ENCODE measurements around the gene MRGPRD.
"Not testable (repeated sequence)": the region's sequence is repeated elsewhere in the genome, so short reads cannot be mapped to it uniquely, and the experiment has no call there.

The MRGPRD gene

GRCh38 chr11:69007975-69008381 is 27.2 kb upstream of the MRGPRD start:
- H3K27ac ChIP-seq = no peak overlapping the region
- DNase-seq (ENCODE audit: low read depth, low spot score) = no peak

GRCh38 chr11:69006816-69007215 is 26.0 kb upstream of the MRGPRD start:
- no peak for DNase-seq (ENCODE audit: low read depth, low spot score)
- no peak overlapping the region for H3K27ac ChIP-seq

GRCh38 chr11:69005631-69006368 is 25.0 kb upstream of the MRGPRD start:
- DNase-seq (ENCODE audit: low read depth, low spot score) = no peak
- H3K27ac ChIP-seq = no peak overlapping the region

GRCh38 chr11:69005183-69005630 is 24.4 kb upstream of the MRGPRD start:
- H3K27ac ChIP-seq = no peak overlapping the region
- DNase-seq (ENCODE audit: low read depth, low spot score) = no peak

GRCh38 chr11:69004411-69005182 is 23.8 kb upstream of the MRGPRD start:
- no peak for DNase-seq (ENCODE audit: low read depth, low spot score)
- H3K27ac ChIP-seq = no peak overlapping the region

GRCh38 chr11:69003866-69004367 is 23.1 kb upstream of the MRGPRD start:
- no peak overlapping the region for H3K27ac ChIP-seq
- DNase-seq (ENCODE audit: low read depth, low spot score) = no peak

- H3K27ac ChIP-seq = no peak overlapping the region
- DNase-seq (ENCODE audit: low read depth, low spot score) = no peak
These were observed 22.6 kb upstream of the MRGPRD start for GRCh38 chr11:69003301-69003865.

DNA sequence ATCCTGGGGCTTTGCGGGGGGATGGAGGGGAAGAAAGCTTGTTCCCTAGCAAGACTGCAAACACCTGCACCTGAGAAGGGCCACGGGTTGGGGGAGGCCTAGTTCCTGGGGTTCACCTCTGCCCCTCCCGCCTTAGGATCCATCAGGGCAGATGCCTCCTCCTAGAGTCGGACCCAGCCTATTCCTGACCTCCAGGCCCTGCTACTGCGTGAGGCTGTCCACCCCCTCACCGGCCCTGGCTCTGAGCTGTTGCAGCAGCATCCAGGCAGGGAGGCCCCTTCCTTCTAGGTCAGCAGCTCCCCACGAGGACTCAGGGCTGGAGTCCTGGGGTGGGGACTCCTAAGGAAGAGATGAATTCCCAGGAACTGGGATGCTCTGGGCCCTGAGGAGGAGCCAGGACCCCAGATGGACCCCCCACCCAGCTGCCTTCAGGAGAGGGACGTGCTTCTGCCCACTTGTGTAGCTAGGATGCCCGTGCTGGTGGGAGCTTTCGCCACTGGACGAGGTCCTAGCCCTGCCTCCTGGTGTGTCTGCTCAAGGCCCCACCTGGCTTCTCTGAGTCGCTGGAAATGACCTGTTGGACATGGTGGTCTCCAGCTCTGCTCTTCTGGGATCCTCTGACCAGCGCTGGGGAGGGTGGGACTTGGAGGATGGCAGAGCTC is 21.9 kb upstream of the MRGPRD start:
- H3K27ac ChIP-seq = no peak overlapping the region
- no peak for DNase-seq (ENCODE audit: low read depth, low spot score)

DNA sequence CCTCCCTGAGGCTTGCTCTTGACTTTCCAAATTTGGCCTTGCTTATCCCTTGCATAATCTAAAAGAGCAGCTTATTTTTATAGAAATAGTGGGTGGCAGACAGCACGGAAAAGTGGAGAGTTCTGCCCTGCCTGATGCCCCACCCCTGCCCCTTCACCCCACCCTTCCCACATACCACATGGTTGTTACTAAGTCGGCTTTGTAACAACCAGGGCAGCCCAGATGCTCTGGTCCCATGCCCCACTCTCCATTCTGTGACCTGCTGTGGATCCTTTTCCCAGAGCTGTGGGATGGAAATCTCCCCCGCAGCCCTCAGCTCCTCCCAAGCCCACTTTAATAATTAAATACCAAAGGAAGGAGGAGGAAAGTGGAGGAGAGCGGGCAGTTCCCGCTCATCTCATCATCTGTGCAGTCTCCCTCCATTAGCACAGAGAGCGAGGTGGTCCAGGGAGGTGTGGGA is 21.4 kb upstream of the MRGPRD start:
- no peak for DNase-seq (ENCODE audit: low read depth, low spot score)
- H3K27ac ChIP-seq = no peak overlapping the region

DNA sequence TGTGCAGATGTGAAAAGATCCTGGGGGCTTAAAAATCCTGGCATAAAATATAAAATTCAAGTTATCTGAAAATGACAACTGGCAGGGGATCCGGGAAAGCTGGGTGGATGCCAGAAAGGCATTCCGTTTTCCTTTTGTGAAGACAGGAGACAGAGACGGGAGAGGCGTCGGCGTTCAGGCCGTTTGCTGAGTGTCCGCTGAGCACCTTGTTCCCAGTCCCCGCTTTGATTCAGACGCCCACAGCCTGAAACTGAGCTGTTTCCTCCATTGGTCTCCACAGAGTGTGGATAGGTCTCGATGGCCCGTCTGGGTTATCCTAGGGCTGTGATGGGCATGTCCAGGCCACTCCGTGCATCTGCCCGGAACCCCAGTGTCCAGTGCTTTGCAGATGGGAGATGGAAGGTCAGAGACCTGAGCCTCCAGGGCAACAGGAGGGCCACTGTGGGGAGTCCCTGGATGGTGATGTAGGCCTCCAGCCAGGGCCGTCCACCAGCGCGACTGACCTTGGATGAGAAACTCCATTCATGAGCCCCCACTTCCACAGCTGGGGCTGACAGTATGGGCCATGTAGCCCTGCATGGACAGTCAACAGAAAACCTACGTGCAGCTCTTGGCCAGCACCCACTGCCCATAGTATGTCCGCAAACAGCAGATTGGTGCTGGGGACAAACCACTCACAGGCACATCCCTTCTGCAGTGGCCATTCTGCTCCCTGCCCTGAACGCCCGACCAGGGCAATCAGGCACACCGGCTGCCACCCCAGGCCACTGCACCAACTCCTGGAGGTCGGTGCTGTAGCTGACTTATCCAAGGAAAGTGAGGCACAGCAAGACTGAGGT is 20.7 kb upstream of the MRGPRD start:
- DNase-seq (ENCODE audit: low read depth, low spot score) = no peak
- no peak overlapping the region for H3K27ac ChIP-seq

- H3K27ac ChIP-seq = no peak overlapping the region
- DNase-seq (ENCODE audit: low read depth, low spot score) = no peak
These were observed 20.1 kb upstream of the MRGPRD start for GRCh38 chr11:69000831-69001242.

DNA sequence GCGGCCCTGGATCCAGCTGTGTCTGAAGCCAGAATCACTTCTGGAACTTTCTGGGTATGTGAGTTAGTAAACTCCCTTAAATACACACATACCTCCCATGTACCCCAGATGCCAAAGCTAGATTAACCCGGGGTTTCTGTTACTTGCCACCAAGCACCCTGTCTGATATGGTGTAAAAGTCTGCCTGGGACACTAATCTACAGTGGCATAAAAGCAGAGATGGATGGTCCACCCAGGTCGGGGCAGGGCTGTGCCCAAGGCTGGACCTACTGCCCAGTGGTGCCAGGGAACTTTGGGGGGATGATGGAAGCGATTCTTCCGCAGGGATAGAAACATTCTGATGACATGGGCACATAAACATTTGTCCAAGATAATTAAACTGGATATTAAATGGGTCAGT is 19.6 kb upstream of the MRGPRD start:
- no peak for DNase-seq (ENCODE audit: low read depth, low spot score)
- H3K27ac ChIP-seq = no peak overlapping the region

GRCh38 chr11:68999748-69000355 is 19.1 kb upstream of the MRGPRD start:
- H3K27ac ChIP-seq; DNase-seq (ENCODE audit: low read depth, low spot score): not testable (repeated sequence)

GRCh38 chr11:68999093-68999747 is 18.4 kb upstream of the MRGPRD start:
- DNase-seq (ENCODE audit: low read depth, low spot score) = no peak
- H3K27ac ChIP-seq = no peak overlapping the region

DNA sequence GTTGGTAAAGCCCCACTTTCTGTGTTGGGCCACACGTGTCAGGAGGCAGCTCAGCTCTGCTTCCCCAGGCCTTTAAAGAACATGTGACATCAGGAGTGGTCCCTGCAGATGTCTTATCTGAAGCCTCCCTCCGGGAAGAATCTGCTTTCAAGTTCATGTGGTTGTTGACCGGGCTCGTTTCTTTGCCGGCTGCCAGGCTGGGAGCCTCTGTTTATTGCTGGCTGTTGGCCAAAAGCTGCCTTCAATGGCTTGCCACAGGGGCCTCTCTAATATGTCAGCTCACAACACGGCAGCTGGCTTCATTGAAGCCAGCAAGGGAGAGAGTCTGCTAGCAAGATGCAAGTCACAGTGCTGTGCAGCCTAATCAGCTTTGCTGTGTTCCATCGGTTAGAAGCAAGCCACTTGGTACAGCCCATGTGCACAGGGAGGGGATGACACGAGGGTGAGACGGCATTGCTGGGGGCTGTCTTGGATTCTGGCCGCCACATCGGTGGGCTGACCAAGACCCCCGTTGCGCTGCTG is 17.7 kb upstream of the MRGPRD start:
- no peak overlapping the region for H3K27ac ChIP-seq

DNA sequence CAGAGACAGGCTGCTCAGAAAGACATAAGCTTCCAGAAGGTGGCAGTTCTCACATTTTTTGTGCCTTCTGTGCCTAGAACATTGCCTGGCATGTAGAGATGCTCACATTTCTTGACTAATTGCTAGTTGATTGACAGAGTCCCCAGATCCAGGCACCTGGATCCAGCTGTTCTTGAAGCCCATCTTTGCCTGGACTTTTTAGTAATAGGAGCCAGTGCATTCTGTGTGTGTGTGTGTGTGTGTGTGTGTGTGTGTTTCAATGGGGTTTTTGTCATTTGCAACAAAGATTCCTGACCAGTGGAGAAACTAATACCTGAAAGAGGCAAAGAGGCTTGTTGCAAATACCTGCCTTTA is 17.2 kb upstream of the MRGPRD start:
- DNase-seq (ENCODE audit: low read depth, low spot score) = no peak
- H3K27ac ChIP-seq = no peak overlapping the region

More for the DNA sequence above, 17.7 kb upstream of the MRGPRD start:
- no peak for DNase-seq (ENCODE audit: low read depth, low spot score)

- no peak for DNase-seq (ENCODE audit: low read depth, low spot score)
- H3K27ac ChIP-seq = no peak overlapping the region
These were observed 16.6 kb upstream of the MRGPRD start for GRCh38 chr11:68997124-68997994.

Data from epithelial cell of prostate (primary cell).